RPMI8226 (cell line): ENCODE measurements around the gene GGT7.
"Not testable (repeated sequence)": the region's sequence is repeated elsewhere in the genome, so short reads cannot be mapped to it uniquely, and the experiment has no call there.

Experiments
- DNase-seq: peaks from one replicate; pipeline ENCODE4 v3.0.0-alpha.2; 2015

GGT7 gene

DNA sequence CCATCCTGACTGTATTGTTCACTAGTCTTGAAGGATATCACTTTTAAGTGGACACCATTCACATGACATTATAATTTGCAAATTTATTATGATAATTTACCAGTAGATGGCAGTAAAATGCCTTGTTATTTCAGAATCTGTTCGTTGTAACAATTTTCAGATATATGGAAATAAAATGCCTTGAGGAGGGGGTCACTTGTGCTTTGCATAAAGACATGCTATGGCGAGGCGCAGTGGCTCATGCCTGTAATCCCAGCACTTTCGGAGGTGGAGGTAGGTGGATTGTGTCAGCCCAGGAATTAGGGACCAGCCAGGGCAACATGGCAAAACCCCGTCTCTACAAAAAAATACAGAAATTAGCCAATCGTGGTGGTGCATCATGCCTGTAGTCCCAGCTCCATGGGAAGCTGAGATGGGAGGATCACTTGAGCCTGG lies 38.2 kb downstream of the GGT7 start:
- DNase-seq = peak; percentile 38

DNA sequence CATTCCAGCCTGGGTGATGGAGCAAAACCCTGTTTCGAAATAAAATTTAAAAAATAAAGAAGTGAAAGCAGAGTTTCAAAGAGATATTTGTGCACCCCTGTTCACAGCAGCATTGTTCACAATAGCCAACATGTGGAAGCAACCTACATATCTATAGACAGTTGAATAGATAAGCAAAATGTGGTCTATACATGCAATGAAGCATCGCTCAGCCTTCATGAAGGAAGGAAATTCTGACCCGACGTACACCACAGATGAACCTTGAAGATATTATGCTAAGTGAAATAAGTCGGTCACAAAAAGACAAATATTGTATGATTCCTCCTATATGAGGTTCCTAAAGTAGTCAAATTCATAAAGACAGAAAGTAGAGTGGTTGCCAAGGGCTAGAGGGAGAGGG lies 40.7 kb downstream of the GGT7 start:
- no peak for DNase-seq

DNA sequence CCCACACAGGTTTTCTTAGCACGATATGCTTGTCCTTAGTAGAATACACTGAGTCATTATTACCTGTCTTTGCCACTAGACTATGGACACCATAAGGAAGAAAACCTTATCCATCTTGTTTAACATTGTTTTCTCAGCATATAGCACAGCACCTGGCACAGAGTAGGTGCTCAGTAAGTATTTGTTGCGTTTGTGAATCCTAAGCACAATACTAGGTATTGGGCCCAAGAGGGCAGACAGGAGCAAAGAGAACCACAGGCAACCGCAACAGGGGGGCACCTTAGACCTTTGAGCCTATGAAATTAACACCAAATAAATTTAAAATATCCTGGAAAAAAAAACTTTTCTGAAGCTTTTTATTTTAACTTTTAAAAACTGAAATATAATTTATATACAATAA lies 43.5 kb downstream of the GGT7 start:
- DNase-seq = no peak

DNA sequence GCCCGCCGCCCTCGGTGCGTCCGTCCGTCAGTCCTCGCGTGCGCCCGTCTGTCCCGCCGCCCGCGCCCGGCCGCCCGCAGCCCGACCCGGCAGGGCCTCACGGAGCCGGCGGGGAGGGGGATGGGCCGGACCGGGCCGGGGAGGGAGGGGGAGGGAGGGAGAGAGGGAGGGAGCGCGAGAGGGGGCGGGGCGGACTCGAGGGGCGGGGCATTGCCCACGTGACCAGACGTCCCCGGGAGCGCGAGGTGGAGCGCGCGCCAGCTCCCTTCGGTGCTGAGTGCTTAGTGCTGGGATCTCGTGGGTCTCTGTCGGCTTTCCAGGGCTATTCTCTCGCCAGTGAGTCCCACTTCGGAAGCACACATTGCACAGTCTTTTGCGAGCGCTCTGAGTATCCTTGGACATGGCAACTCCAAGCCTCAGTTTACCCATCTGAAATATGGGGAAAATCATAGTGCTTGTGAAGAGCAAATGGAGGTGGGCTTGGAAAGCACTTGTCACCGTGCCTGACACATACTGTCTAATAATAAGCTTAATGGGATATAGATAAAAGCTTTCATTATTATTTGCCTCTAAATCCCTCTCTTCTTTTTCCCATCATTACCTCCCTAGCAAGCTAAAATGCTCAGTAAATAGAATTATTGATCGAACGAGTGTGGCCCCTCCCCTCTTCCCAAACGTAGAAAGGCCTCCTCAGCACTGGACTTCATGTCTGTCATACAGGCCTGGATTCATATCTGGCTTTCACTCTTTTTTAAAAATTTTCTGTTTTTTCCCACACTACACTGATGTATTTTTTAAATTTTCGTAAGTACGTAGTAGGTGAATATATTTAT lies 46.9 kb downstream of the GGT7 start, which contains the start of gene NCOA6:
Gene NCOA6, minus strand, starts transcription at position 122 of the 833 bp plus-strand sequence. CDS start 43,296 bp downstream, outside the sequence.
- DNase-seq = peak; percentile 91

DNA sequence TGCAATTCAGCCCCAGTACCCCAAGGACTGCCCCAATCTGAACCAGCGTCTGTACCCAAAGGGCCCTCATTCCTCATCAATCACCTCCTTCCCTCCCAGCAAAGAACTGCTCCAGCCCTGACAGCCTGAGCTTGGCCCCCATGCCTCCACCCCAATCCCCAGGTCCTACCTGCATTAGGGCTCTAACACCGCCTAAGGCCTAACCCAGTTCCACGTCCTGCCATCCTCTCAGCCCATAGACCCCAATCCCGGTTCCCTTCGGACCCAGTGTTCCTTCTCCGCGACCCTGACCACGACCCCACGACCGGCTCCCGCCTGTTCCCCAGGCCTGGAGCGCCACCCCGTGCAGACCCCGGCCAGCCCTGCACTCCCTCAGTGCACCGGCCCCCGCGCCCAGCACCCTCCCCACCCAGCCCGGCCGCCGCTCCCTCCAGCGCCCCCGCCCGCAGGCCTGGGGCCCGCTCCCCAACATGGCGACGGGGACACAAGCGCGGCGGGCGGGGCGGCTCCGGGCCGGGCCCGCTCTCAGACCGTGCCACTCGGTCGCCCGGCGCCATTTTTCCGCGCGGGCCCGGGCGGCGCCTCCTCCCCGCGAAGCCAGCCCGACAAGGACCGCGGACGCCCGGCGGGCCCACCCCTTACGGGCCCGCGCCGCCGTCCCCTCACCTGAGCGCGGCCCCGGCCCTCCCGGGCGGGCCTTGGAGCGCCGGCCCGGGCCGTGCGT lies 47.7 kb downstream of the GGT7 start:
- peak; percentile 80 for DNase-seq

DNA sequence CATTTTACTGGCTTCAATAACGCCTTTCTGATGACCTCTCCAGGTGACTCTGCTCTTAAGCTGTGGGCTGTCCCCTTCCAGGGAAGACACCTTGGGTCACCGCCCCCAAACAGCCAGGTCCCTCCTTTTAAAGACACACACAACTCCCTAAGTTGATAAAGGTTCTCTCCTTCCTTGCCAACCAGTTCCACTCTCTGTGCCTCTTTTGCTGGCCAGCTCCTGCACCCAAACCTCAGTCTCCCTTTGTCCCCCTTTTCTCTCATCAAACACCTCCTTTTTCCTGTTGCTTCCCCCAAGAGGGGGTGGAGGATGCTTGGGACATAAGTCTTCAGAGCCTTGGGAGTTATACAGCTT lies 48.2 kb downstream of the GGT7 start:
- peak; percentile 93 for DNase-seq

DNA sequence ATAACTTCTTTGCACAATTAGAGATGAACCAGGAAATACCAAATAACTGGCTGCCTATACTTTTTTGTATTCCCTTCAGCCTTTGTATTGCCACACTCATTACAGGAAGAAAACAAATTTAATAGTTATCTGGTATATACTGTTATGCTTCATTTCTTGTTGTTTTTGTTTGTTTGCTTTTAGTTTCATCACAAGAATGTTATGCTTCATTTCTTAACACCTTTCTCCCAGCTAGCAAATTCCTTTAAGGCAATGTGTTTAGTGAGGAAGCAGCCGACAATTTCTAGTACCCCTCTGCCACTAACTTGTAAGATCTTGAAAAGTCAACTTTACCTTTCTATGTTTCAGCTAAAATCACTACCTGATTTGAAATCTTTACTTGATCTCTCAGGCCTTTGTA lies 48.6 kb downstream of the GGT7 start:
- no peak for DNase-seq

DNA sequence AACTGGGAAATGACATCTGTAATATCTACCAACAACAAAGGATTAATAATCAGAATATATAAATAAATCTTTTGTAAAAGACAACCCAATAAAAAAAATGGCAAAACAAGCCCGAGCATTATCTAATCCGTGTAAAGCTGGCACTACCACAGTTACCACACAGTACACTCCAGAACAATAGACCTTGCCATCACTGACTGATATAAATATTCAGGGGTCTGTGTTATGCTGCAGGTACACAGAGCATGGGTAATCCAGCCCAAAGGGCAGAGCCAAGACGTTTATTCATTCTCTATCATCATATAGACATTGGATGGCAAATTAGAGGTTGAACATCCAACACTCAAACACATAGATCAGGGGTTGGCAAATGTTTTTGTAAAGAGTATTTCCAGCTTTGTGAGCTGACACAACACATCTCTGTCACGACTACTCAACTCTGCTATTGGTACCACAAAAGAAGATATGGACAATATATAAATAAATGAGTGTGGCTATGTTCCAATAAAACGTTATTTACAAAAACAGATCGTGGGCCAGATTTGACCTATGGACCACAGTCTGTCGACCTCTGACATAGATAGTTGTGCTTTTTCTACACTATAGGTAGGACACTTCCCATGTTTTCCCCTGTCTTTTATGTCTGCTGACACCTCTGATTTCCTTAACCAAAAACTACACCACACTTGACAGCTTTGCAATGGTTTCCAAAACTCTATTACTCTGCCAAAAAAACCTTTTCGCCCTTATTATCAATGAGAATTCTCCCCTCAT lies 51.7 kb downstream of the GGT7 start:
- DNase-seq = no peak

DNA sequence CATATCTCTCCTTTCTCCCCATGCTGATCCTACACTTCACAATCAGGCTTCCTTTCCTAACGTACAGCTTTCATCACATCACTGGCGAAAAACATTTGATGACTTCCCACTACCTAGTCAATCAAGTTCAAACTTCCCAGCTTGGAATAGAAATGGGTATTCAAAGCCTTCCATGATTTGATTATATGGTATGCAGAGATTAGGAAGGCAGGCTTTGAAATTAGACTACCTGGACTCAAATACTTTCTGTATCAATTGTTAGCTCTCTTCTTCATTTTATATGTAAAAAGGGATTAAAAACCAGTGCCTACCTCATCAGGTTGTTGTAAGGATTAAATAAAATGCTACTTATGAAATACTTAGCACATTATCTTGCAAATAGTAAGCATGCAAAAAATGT lies 54.9 kb downstream of the GGT7 start:
- no peak for DNase-seq

DNA sequence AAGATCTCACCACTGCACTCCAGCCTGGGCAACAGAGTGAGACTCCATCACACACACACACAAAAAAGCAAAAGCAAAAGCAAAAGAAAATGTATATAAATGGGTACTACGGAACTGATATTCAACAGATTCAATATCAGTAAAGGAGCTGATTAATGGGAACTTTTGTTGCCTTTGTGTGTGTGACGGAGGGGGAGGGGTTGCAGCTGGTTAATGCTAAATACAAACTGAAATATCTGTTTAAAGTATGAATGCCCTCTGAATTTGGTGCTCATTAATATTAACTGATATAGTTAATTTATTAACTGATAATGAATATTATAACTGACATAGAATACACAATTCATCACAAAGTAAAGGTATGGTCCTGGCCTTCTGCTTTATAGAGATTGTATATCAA lies 55.6 kb downstream of the GGT7 start:
- DNase-seq = no peak

DNA sequence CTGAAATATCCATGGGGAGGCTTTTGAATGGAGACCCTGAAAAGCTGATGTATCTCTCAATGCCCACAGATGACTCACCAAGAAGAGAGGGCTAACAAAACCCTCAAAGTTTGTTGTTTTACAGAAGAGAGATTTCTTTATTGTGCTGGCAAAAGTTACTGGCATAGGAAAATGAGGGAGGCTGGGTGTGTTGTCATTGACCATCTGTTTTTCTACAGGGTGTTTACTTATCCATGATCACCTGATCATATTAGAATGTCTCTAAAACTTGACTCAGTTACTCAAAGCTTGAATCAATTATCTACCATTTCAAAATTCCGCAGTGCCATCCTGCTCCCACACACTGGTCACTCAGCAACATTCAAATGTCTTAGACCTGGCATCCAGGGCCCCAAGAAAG lies 57.0 kb downstream of the GGT7 start:
- no peak for DNase-seq

DNA sequence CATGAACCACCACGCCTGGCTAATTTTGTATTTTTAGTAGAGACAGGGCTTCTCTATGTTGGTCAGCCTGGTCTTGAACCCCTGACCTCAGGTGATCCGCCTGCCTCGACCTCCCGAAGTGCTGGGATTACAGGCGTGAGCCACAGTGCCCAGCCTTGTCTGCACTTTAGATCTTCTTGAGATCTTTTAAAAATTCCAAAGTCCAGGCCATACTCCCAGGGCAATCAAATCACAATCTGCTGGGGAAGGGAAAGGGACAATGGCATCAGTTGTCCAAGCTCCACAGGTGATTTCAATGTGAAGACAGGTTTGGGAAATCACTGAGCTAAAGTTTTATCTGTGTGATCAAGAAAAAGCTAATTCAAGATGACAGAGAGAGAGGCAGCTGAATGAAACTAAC lies 64.1 kb downstream of the GGT7 start:
- DNase-seq = no peak

DNA sequence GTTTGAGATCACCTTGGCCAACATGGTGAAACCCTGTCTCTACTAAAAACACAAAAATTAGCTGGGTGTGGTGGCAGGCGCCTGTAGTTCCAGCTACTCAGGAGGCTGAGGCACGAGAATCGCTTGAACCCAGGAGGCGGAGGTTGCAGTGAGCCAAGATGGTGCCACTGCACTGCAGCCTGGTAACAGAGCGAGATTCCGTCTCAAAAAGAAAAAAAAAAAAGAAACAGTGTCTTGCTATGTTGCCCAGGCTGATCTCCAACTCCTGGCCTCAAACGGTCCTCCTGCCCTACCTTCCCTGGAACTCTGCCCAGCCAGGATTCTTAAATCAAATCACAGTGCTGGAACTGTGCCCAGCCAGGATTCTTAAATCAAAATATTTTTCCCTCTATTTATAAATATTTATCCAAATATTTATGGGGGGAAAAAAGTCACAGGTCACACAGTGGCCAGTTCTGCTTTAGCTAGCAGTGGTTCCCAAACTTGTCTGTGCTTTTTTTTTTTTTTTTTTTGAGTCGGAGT lies 64.7 kb downstream of the GGT7 start:
- not testable (repeated sequence) for DNase-seq

DNA sequence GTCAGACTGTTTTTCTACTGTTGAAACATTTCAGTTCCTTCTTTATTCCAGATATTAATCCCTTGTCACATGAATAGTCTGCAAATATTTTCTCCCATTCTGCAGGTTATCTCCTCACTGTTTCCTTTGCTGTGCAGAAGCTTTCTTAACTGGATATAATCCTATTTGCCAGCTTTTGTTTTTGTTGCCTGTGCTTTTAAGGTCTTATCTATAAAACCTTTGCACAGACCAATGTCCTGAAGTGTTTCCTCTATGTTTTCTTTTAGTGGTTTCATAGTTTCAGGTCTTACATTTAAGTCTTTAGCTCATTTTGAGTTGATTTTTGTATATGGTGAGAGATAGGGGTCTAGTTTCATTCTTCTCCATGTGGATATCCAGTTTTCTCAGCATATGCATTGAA lies 66.4 kb downstream of the GGT7 start:
- no peak for DNase-seq

DNA sequence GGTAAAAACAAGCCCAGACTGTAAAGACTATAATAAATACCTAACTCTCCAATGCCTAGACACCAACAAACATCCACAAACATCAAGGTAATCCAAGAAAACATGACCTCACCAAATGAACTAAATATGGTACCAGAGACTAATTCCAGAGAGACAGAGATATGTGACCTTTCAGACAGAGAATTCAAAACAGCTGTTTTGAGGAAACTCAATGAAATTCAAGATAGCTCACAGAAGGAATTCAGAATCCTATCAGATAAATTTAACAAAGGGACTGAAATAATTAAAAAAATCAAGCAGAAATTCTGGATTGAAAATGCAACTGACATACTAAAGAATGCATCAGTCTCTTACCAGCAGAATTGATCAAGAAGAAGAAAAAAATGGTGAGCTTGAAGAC lies 73.8 kb downstream of the GGT7 start:
- DNase-seq = no peak

DNA sequence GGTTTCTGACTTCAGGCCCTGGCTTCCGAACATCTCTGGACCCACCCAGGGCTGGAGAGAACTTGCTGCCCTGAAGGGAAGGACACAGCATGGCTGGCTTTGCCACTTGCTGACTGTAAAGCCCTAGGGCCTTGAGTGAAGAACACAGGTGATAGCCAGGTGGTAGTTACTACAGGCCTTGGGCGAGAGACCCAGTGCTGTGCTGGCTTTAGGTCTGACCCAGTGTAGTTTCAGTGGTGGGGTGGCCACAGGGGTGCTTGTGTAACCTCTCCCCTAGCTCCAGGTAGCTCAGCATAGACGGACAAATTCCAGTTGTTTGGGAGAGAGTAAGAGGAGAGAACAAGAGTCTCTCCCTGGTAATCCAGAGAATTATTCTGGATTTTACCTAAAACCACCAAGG lies 74.3 kb downstream of the GGT7 start:
- DNase-seq = no peak

DNA sequence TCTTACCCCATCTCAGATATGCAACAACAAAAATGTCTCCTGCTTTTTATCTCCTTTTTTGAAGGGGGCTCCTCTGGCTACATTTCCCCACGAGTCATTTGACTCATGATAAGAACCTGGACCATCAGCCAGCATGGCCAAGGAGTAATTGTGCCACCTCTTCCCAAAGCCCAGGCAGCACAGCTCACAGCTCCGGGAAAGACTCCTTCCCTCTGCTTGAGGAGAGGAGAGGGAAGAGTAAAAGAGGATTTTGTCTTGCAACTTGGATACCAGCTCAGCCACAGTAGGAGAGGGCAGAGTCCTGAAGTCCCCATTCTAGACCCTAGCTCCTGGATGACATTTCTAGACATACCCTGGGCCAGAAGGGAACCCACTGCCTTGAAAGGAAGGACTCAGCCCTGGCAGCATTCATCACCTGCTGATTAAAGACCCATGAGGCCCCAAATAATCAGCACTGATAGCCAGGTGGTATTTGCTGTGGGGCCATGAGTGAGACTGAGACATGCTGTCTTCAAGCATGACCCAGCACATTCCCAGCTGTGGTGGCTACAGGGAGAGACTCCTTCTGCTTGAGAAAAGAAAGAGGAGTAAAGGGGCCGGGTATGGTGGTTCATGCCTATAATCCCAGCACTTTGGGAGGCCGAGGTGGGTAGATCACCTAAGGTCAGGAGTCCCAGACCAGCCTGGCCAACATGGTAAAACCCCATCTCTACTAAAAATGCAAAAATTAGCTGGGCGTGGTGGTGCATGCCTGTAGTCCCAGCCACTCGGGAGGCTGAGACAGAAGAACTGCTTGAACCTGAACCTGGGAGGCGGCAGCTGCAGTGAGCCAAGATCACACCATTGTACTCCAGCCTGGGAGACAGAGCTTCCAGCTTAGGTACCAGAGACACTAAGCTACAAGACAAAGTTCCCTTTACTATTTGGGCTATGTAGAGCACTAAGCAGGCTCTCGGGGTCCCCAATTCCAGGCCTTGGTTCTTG lies 75.4 kb downstream of the GGT7 start:
- no peak for DNase-seq
